HCT116 (cell line): ENCODE data around the gene HSPA12B. TPM values are rescaled to one million over a fixed set of nuclear protein-coding genes. Genes with fewer than 3 reads are reported as not detected.

ENCODE experiments used
- ATAC-seq: fragments of 200-7000 bp; cut with Tn5 transposase; 2 replicates; pipeline ENCODE4 v1.9.1; 2020; ENCODE audit warnings: mild to moderate bottlenecking, moderate library complexity
- BruUV-seq: library from RNA; stranded (reverse); fragments of 400-500 nt; replicated peaks from 2 replicates; lab custom pipeline; 2021; lab: Mats Ljungman, UMichigan
- CTCF ChIA-PET: fragments of 300-600 bp; sonication (Branson Sonifier 250); formaldehyde crosslinking; loops from one replicate; lab custom pipeline; 2021; ENCODE audit warnings: antibody characterized with exemption; lab: Charles Lee
- POLR2A ChIA-PET: fragments of 300-600, 350-600 bp; sonication (Branson Sonifier 250); formaldehyde crosslinking; loops from one replicate; lab custom pipeline; 2021; ENCODE audit warnings: antibody characterized with exemption; lab: Charles Lee
- RAD21 ChIA-PET, 2 experiments: fragments of 300-600 bp; sonication (Branson Sonifier 250); formaldehyde crosslinking; loops; one replicate each; lab custom pipeline; 2023; ENCODE audit warnings: low total read pairs in 2 of 2; ENCODE audit not compliant: uncharacterized antibody in 2 of 2, unreplicated experiment in 2 of 2, low non-redundant PET in 1 of 2; lab: Charles Lee
- DNase-seq: peaks from one replicate; pipeline ENCODE4 v3.0.0-alpha.2; 2010; ENCODE audit warnings: low read depth, low spot score
- H2AFZ ChIP-seq: fragments of 200-600 bp; shearing (Covaris generic), sonication (generic); 2 replicates; pipeline ENCODE4 v1.6.1; 2017; ENCODE audit warnings: low read depth, mixed run types, mixed read lengths, antibody characterized with exemption, low read length; ENCODE audit not compliant: poor library complexity, severe bottlenecking
- H3K27ac ChIP-seq: 2 replicates; pipeline ENCODE4 v1.5.1; 2012; ENCODE audit warnings: low read depth, low read length
- H3K27me3 ChIP-seq: fragments of 200-600 bp; sonication (generic); 2 replicates; pipeline ENCODE4 v1.6.1; 2016; ENCODE audit warnings: mixed run types, low read length, mixed read lengths; ENCODE audit not compliant: insufficient read depth
- H3K36me3 ChIP-seq, 2 experiments: fragments of 200-500 bp in 1 of 2; fragments of 200-600 bp in 1 of 2; sonication (Bioruptor generic) in 1 of 2; sonication (generic) in 1 of 2; 2 replicates each; pipeline versions ENCODE4 v1.5.1 to v1.6.1; 2014 to 2016; ENCODE audit warnings: low read length in 2 of 2, inconsistent platforms in 1 of 2, mixed read lengths in 1 of 2, mixed run types in 1 of 2; ENCODE audit not compliant: insufficient read depth in 2 of 2, control insufficient read depth in 1 of 2
- H3K4me1 ChIP-seq, 2 experiments: fragments of 200-600 bp in 1 of 2; sonication (generic) in 1 of 2; 2 replicates each; pipeline versions ENCODE4 v1.5.1 to v1.6.1; 2012 to 2017; ENCODE audit warnings: low read length in 2 of 2, inconsistent platforms in 1 of 2, mild to moderate bottlenecking in 1 of 2, mixed read lengths in 1 of 2, mixed run types in 1 of 2, moderate library complexity in 1 of 2; ENCODE audit not compliant: insufficient read depth in 2 of 2, control insufficient read depth in 1 of 2
- H3K4me2 ChIP-seq: fragments of 200-600 bp; sonication (generic); 2 replicates; pipeline ENCODE4 v1.6.1; 2017; ENCODE audit warnings: mixed run types, low read length, mixed read lengths
- H3K4me3 ChIP-seq, 2 experiments: fragments of 200-600 bp in 1 of 2; sonication (generic) in 1 of 2; replicated peaks in 1 of 2; 2 replicates each; pipeline ENCODE4 v1.5.1; 2011 to 2016; ENCODE audit warnings: low read length in 2 of 2, control low read depth in 1 of 2, low read depth in 1 of 2, mild to moderate bottlenecking in 1 of 2, mixed read lengths in 1 of 2, mixed run types in 1 of 2
- H3K79me2 ChIP-seq: fragments of 200-600 bp; sonication (generic); 2 replicates; pipeline ENCODE4 v1.6.1; 2017; ENCODE audit warnings: mild to moderate bottlenecking, mixed run types, low read length, moderate library complexity, mixed read lengths; ENCODE audit not compliant: insufficient read depth
- H3K9ac ChIP-seq: fragments of 200-600 bp; sonication (generic); 2 replicates; pipeline ENCODE4 v1.6.1; 2016; ENCODE audit warnings: low read length, mixed read lengths
- H3K9me2 ChIP-seq: fragments of 200-600 bp; sonication (generic), shearing (Covaris generic); 2 replicates; pipeline ENCODE4 v1.6.1; 2017; ENCODE audit warnings: mixed run types, mild to moderate bottlenecking, moderate library complexity; ENCODE audit not compliant: insufficient read depth
- H3K9me3 ChIP-seq, 2 experiments: fragments of 200-500 bp in 1 of 2; fragments of 200-600 bp in 1 of 2; sonication (Bioruptor generic) in 1 of 2; sonication (generic) in 1 of 2; 2 replicates each; pipeline ENCODE4 v1.6.1; 2014 to 2017; ENCODE audit warnings: low read length in 2 of 2, mixed read lengths in 2 of 2, inconsistent platforms in 1 of 2, low read depth in 1 of 2, mild to moderate bottlenecking in 1 of 2, mixed run types in 1 of 2, moderate library complexity in 1 of 2; ENCODE audit not compliant: control insufficient read depth in 1 of 2, insufficient read depth in 1 of 2
- H4K20me1 ChIP-seq: fragments of 200-600 bp; sonication (generic), shearing (Covaris generic); 2 replicates; pipeline ENCODE4 v1.6.1; 2017; ENCODE audit warnings: mixed run types, mild to moderate bottlenecking, moderate library complexity; ENCODE audit not compliant: insufficient read depth
- EGR1 ChIP-seq: IDR thresholded peaks from 2 replicates; pipeline ENCODE4 v1.6.1; 2012; ENCODE audit warnings: low read depth
- POLR2AphosphoS5 ChIP-seq: IDR thresholded peaks from 2 replicates; pipeline ENCODE4 v1.6.1; 2011; ENCODE audit warnings: mild to moderate bottlenecking, low read depth, low read length, moderate library complexity
- SRF ChIP-seq: IDR thresholded peaks from 2 replicates; pipeline ENCODE4 v1.6.1; 2012; ENCODE audit warnings: low read depth
- ZNF274 ChIP-seq: fragments of 200-500 bp; sonication (Bioruptor generic); IDR thresholded peaks from 2 replicates; pipeline ENCODE4 v1.6.1; 2014; ENCODE audit warnings: mild to moderate bottlenecking, low read depth, low read length, inconsistent platforms
- intact Hi-C: fragments of 100-400 bp; cut with micrococcal nuclease; formaldehyde crosslinking; loops from 2 replicates; pipeline ENCODE4 v1.10.0; 2022
- total RNA-seq: library from RNA; stranded (reverse); gene quantifications from one replicate; pipeline ENCODE4 v1.2.1, GENCODE V29; 2021; ENCODE audit not compliant: unreplicated experiment
- TF ChIP-seq, protein P1 (sequence below): IDR thresholded peaks from 2 replicates; pipeline ENCODE4 v1.6.1; 2012; ENCODE audit warnings: low read depth

Gene HSPA12B
- total RNA-seq, 1 experiment from 2014 or later: not detected

DNA sequence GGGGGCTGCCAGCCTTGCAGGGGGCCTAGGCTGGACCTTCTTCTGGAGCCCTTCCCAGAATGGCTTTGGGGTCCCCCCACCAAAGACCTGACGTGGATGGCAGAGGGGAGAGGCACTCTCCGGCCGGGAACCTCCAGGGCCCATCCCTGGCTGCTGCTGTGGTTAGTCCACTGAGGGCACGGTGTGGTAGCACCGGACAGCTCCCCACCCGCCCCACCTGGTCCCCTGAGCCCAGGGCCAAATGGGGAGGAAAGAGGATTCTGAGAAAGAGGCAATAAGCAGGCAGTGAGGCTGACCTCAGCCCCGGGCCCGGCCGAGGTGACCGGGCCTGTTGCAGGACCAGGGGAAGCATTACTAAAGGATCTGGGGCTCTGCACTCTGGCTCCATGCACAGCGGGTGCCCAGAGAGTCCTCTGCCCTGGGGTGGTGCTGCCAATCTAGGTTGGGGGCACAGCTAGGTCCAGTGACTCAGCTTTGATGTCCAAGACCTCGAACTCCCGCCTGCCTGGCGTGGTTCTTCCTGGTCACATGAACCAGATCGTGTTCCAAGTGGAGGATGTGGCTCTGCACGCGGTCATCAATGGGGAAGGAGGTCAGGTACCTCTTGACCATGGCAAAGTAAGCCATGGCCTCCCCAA is 51.9 kb downstream of the HSPA12B start:
- Histone ChIP-seq H3K36me3 (peaks cover 0 to 8% of the 10 kb centered on the region in 2 experiments; a peak in 1 of 4 replicates), H3K27ac (no peak overlapping the region; the same call in 1 of the 2 replicates), H3K79me2 (peaks cover 27% of the 10 kb centered on the region), H3K9ac (no peak overlapping the region), H3K4me1 (peaks cover 25 to 47% of the 10 kb centered on the region in 2 experiments), H3K27me3 (no peaks in the 10 kb centered on the region), H4K20me1 (no peaks in the 10 kb centered on the region), H3K9me2 (no peaks in the 10 kb centered on the region), H2AFZ (no peak overlapping the region), H3K4me2 (peak overlapping the region; percentile 88; the same call in 1 of the 2 replicates), H3K9me3 (no peaks in the 10 kb centered on the region), H3K4me3 (no peak overlapping the region)
- intact Hi-C loops: no loop called here
- DNase-seq (no peak), ATAC-seq (no peak)
- BruUV-seq: TSS peak; percentile 88
- ChIA-PET CTCF (interaction anchor here (1.0 kb wide), 1 partner anchor 107 kb away, joined by 3 read pairs; no protein-coding TSS in a partner anchor), RAD21 (no interaction called here), POLR2A (no interaction called here)
- TF ChIP-seq POLR2AphosphoS5 (0 out of 2 replicates have a peak, but pooled peaks have one; percentile 24), ZNF274 (no peak), SRF (no peak), EGR1 (no peak)
- TF ChIP-seq, protein P1, sequence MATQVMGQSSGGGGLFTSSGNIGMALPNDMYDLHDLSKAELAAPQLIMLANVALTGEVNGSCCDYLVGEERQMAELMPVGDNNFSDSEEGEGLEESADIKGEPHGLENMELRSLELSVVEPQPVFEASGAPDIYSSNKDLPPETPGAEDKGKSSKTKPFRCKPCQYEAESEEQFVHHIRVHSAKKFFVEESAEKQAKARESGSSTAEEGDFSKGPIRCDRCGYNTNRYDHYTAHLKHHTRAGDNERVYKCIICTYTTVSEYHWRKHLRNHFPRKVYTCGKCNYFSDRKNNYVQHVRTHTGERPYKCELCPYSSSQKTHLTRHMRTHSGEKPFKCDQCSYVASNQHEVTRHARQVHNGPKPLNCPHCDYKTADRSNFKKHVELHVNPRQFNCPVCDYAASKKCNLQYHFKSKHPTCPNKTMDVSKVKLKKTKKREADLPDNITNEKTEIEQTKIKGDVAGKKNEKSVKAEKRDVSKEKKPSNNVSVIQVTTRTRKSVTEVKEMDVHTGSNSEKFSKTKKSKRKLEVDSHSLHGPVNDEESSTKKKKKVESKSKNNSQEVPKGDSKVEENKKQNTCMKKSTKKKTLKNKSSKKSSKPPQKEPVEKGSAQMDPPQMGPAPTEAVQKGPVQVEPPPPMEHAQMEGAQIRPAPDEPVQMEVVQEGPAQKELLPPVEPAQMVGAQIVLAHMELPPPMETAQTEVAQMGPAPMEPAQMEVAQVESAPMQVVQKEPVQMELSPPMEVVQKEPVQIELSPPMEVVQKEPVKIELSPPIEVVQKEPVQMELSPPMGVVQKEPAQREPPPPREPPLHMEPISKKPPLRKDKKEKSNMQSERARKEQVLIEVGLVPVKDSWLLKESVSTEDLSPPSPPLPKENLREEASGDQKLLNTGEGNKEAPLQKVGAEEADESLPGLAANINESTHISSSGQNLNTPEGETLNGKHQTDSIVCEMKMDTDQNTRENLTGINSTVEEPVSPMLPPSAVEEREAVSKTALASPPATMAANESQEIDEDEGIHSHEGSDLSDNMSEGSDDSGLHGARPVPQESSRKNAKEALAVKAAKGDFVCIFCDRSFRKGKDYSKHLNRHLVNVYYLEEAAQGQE: no peak
